IMR-90 (cell line): Measurements from ENCODE around the gene ACACB. TPM values are rescaled to one million over a fixed set of nuclear protein-coding genes. Genes with fewer than 3 reads are reported as not detected.

Experiments used
- ATAC-seq: fragments of 200-7000 bp; cut with Tn5 transposase; 2 replicates; pipeline ENCODE4 v1.9.1; 2020; ENCODE audit warnings: low read depth, mild to moderate bottlenecking, moderate library complexity
- BruUV-seq: library from RNA; stranded (reverse); fragments of 400-500 nt; replicated peaks from 2 replicates; lab custom pipeline; 2021; lab: Mats Ljungman, UMichigan
- CTCF ChIA-PET: fragments of 300-600 bp; formaldehyde crosslinking; extraction: SDS; loops from one replicate; lab custom pipeline; 2021; ENCODE audit warnings: antibody characterized with exemption; lab: Yijun Ruan, JAX
- POLR2A ChIA-PET: fragments of 300-600 bp; sonication (Branson Sonifier 250); formaldehyde crosslinking; loops from one replicate; lab custom pipeline; 2022; ENCODE audit warnings: antibody characterized with exemption; ENCODE audit not compliant: unreplicated experiment; lab: Charles Lee
- DNase-seq: peaks from one replicate; pipeline ENCODE4 v3.0.0; 2013
- H2AFZ ChIP-seq: replicated peaks from 2 replicates; pipeline ENCODE3; 2013; ENCODE audit warnings: low read length, mild to moderate bottlenecking; ENCODE audit not compliant: poor library complexity
- H2AK5ac ChIP-seq: 2 replicates; pipeline ENCODE4 v1.6.1; 2013; ENCODE audit warnings: low read depth, low read length, inconsistent platforms
- H2AK9ac ChIP-seq: replicated peaks from 2 replicates; pipeline ENCODE3; 2013; ENCODE audit warnings: mild to moderate bottlenecking, low read depth, low read length, moderate library complexity; ENCODE audit not compliant: poor library complexity
- H2BK120ac ChIP-seq: 2 replicates; pipeline ENCODE4 v1.6.1; 2013; ENCODE audit warnings: low read depth, low read length, inconsistent platforms
- H2BK15ac ChIP-seq: 3 replicates; pipeline ENCODE4 v1.6.1; 2013; ENCODE audit warnings: low read depth, low read length, inconsistent platforms
- H2BK20ac ChIP-seq: 2 replicates; pipeline ENCODE4 v1.6.1; 2013; ENCODE audit warnings: low read depth, mild to moderate bottlenecking, inconsistent platforms, low read length, moderate library complexity
- H2BK5ac ChIP-seq: 2 replicates; pipeline ENCODE4 v1.6.1; 2013; ENCODE audit warnings: mild to moderate bottlenecking, low read depth, low read length, inconsistent platforms; ENCODE audit not compliant: poor library complexity, severe bottlenecking
- H3K14ac ChIP-seq: replicated peaks from 2 replicates; pipeline ENCODE4 v1.6.1; 2013; ENCODE audit warnings: low read depth, low read length, inconsistent platforms
- H3K18ac ChIP-seq: 2 replicates; pipeline ENCODE4 v1.6.1; 2013; ENCODE audit warnings: low read depth, low read length, control low read depth
- H3K23ac ChIP-seq: 2 replicates; pipeline ENCODE4 v1.6.1; 2013; ENCODE audit warnings: low read depth, low read length, inconsistent platforms
- H3K27ac ChIP-seq: 2 replicates; pipeline ENCODE4 v1.5.1; 2013; ENCODE audit warnings: mild to moderate bottlenecking, control low read depth, low read length; ENCODE audit not compliant: insufficient read depth
- H3K27me3 ChIP-seq: 2 replicates; pipeline ENCODE4 v1.6.1; 2013; ENCODE audit warnings: low read length; ENCODE audit not compliant: control insufficient read depth, insufficient read depth
- H3K36me3 ChIP-seq: 2 replicates; pipeline ENCODE4 v1.6.1; 2013; ENCODE audit warnings: low read length, mixed read lengths; ENCODE audit not compliant: control insufficient read depth, insufficient read depth
- H3K4ac ChIP-seq: 2 replicates; pipeline ENCODE4 v1.6.1; 2013; ENCODE audit warnings: low read depth, low read length, inconsistent platforms
- H3K4me1 ChIP-seq: 2 replicates; pipeline ENCODE4 v1.6.1; 2013; ENCODE audit warnings: low read length, mixed read lengths; ENCODE audit not compliant: control insufficient read depth, insufficient read depth
- H3K4me2 ChIP-seq: 2 replicates; pipeline ENCODE4 v1.6.1; 2013; ENCODE audit warnings: low read depth, mild to moderate bottlenecking, control low read depth, low read length, moderate library complexity
- H3K4me3 ChIP-seq: 2 replicates; pipeline ENCODE4 v1.5.1; 2013; ENCODE audit warnings: low read depth, mild to moderate bottlenecking, control low read depth, low read length, moderate library complexity; ENCODE audit not compliant: insufficient read depth
- H3K56ac ChIP-seq: 2 replicates; pipeline ENCODE4 v1.6.1; 2013; ENCODE audit warnings: low read length, inconsistent platforms; ENCODE audit not compliant: insufficient read depth; ENCODE audit errors: extremely low read depth
- H3K79me1 ChIP-seq, 2 experiments: 2 replicates each; pipeline ENCODE4 v1.6.1; 2013; ENCODE audit warnings: low read length in 2 of 2, inconsistent platforms in 1 of 2, low read depth in 1 of 2
- H3K9ac ChIP-seq: 2 replicates; pipeline ENCODE4 v1.6.1; 2013; ENCODE audit warnings: low read depth, low read length, control low read depth
- H3K9me1 ChIP-seq: 2 replicates; pipeline ENCODE4 v1.6.1; 2013; ENCODE audit warnings: low read length, inconsistent platforms; ENCODE audit not compliant: insufficient read depth
- H3K9me3 ChIP-seq: 2 replicates; pipeline ENCODE4 v1.6.1; 2013; ENCODE audit warnings: low read length; ENCODE audit not compliant: control insufficient read depth, insufficient read depth
- H4K20me1 ChIP-seq: 2 replicates; pipeline ENCODE4 v1.6.1; 2013; ENCODE audit warnings: low read length, inconsistent platforms; ENCODE audit not compliant: insufficient read depth
- H4K5ac ChIP-seq: 2 replicates; pipeline ENCODE4 v1.6.1; 2013; ENCODE audit warnings: mild to moderate bottlenecking, low read depth, low read length, control low read depth
- H4K8ac ChIP-seq, 2 experiments: 2 replicates each; pipeline ENCODE4 v1.6.1; 2013; ENCODE audit warnings: low read depth in 2 of 2, low read length in 2 of 2, control low read depth in 1 of 2, inconsistent platforms in 1 of 2
- H4K91ac ChIP-seq: 2 replicates; pipeline ENCODE4 v1.6.1; 2013; ENCODE audit warnings: low read depth, low read length, inconsistent platforms; ENCODE audit not compliant: insufficient read depth
- BHLHE40 ChIP-seq: fragments of 150-350 bp; IDR thresholded peaks from 2 replicates; pipeline ENCODE4 v1.6.1; 2016; ENCODE audit warnings: mild to moderate bottlenecking, low read depth, low read length
- CHD1 ChIP-seq: IDR thresholded peaks from 2 replicates; pipeline ENCODE4 v1.6.1; 2012; ENCODE audit warnings: low read depth, low read length, improper control_type of control experiment
- CTCF ChIP-seq: conservative IDR thresholded peaks from 2 replicates; pipeline ENCODE4 v1.5.1; 2012; ENCODE audit warnings: mild to moderate bottlenecking, low read depth, low read length, improper control_type of control experiment
- ELK1 ChIP-seq: fragments of 150-350 bp; IDR thresholded peaks from 2 replicates; pipeline ENCODE4 v1.6.1; 2016; ENCODE audit warnings: low read depth, mild to moderate bottlenecking, low read length, moderate library complexity, borderline replicate concordance
- FOS ChIP-seq: fragments of 150-350 bp; IDR thresholded peaks from 2 replicates; pipeline ENCODE4 v1.6.1; 2016; ENCODE audit warnings: low read depth, low read length
- MAZ ChIP-seq: IDR thresholded peaks from 2 replicates; pipeline ENCODE4 v1.6.1; 2012; ENCODE audit warnings: low read depth, mild to moderate bottlenecking, low read length, improper control_type of control experiment, moderate library complexity, borderline replicate concordance
- RCOR1 ChIP-seq: IDR thresholded peaks from 2 replicates; pipeline ENCODE4 v1.6.1; 2012; ENCODE audit warnings: mild to moderate bottlenecking, low read length, improper control_type of control experiment; ENCODE audit not compliant: insufficient replicate concordance
- RFX5 ChIP-seq: IDR thresholded peaks from 2 replicates; pipeline ENCODE4 v1.8.0; 2012; ENCODE audit warnings: low read depth, mild to moderate bottlenecking, low read length, moderate library complexity
- SMC3 ChIP-seq: fragments of 150-350 bp; IDR thresholded peaks from 2 replicates; pipeline ENCODE4 v1.6.1; 2016; ENCODE audit warnings: low read depth, mild to moderate bottlenecking, antibody characterized with exemption, low read length, moderate library complexity
- WGBS, 2 experiments: methylation state at CpG; one replicate each; pipeline versions ENCODE4 v1.1.5 to v1.1.7; 2013; ENCODE audit warnings: missing lambda C conversion rate in 2 of 2; ENCODE audit not compliant: insufficient read length in 1 of 2; ENCODE audit errors: extremely low coverage in 2 of 2; 5-methylcytosine and 5-hydroxymethylcytosine counted together
- dilution Hi-C: fragments of 300-500 bp; cut with HindIII; formaldehyde crosslinking; loops from one replicate; pipeline ENCODE4 v1.14.3; 2018; ENCODE audit warnings: low sequenced_read_pairs; ENCODE audit not compliant: unreplicated experiment
- in situ Hi-C: fragments of 300-500 bp; cut with MboI; formaldehyde crosslinking; loops from 3 replicates; pipeline ENCODE4 v1.14.3; 2019; ENCODE audit warnings: low sequenced_read_pairs, inconsistent platforms, mixed read lengths
- intact Hi-C: fragments of 100-400 bp; cut with micrococcal nuclease; formaldehyde crosslinking; loops from 2 replicates; pipeline ENCODE4 v1.10.0; 2022
- polyA plus RNA-seq, 3 experiments: library from polyadenylated mRNA; depleted of rRNA; stranded (reverse); fragments of >200 nt; gene quantifications; 2 replicates each; pipeline ENCODE4 v1.2.3, GENCODE V29; 2012; ENCODE audit warnings: low replicate concordance in 1 of 3
- total RNA-seq: library from RNA; depleted of rRNA; stranded (reverse); fragments of >200 nt; gene quantifications from 2 replicates; pipeline ENCODE4 v1.2.3, GENCODE V29; 2012

The ACACB gene
- total and polyA plus RNA-seq, 2 of the 4 experiments (the other 2 are of a cell fraction): 2.0 to 2.1 TPM

DNA sequence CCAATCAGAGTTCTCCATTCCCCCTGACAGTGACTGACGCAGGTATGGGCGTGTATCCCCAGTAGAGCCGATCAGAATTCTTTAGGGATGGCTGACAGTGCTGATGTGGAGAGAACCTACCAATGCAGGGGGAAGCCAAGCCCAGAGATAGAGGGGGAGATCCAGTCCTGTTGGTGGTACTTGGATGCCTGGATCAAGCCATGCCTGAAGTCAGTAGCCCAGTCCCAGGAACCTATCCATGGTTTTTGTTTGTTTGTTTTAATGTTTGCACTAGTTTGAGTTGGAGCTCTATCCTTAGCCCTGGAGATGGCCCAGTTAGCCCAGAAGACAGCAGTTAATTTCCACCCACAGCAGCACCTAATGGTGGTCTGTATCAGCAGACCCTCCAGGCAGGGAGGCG lies 152.5 kb downstream of the ACACB start:
- H3K23ac ChIP-seq: no peak overlapping the region
- H3K27ac ChIP-seq: no peak overlapping the region
- in situ Hi-C loops (no loop called here), dilution Hi-C loops (no loop called here), intact Hi-C loops (no loop called here)
- no peak for TF ChIP-seq RFX5
- TF ChIP-seq RCOR1: no peak
- no peak for TF ChIP-seq BHLHE40
- TF ChIP-seq SMC3: no peak
- no peak for TF ChIP-seq MAZ
- no peak for TF ChIP-seq CTCF
- TF ChIP-seq FOS: no peak
- TF ChIP-seq ELK1: no peak
- TF ChIP-seq CHD1: no peak
- H3K4ac ChIP-seq: no peak overlapping the region
- no peak overlapping the region for H4K91ac ChIP-seq
- H4K8ac ChIP-seq: no peak overlapping the region
- ChIA-PET CTCF (no interaction called here), POLR2A (no interaction called here)
- no peak overlapping the region for H2AFZ ChIP-seq
- H3K56ac ChIP-seq: no peak overlapping the region
- no peak overlapping the region for H2BK5ac ChIP-seq
- H3K14ac ChIP-seq: no peak overlapping the region
- H2BK120ac ChIP-seq: no peak overlapping the region
- no peak overlapping the region for H2AK5ac ChIP-seq
- H3K4me3 ChIP-seq: no peak overlapping the region
- peaks cover 3% of the 10 kb centered on the region; the same call in 1 of the 2 replicates for H3K36me3 ChIP-seq
- no peaks in the 10 kb centered on the region for H4K20me1 ChIP-seq
- H2BK20ac ChIP-seq: no peak overlapping the region
- peaks cover 8% of the 10 kb centered on the region; the same call in 1 of the 2 replicates for H3K27me3 ChIP-seq
- H2AK9ac ChIP-seq: no peak overlapping the region
- no peak overlapping the region for H4K5ac ChIP-seq
- no peaks in the 10 kb centered on the region for H3K4me1 ChIP-seq
- no peak overlapping the region for H3K4me2 ChIP-seq
- no peaks in the 10 kb centered on the region for H3K79me1 ChIP-seq
- 20% methylated on average over 1 of the region's 4 CpGs; no CpG with 5 or more reads in 1 of the 2 experiments for WGBS, 2 experiments
- BruUV-seq: no TSS peak
- no peak overlapping the region for H3K9ac ChIP-seq
- DNase-seq (no peak), ATAC-seq (no peak)
- no peaks in the 10 kb centered on the region for H3K9me3 ChIP-seq
- H2BK15ac ChIP-seq: no peak overlapping the region
- no peak overlapping the region for H3K18ac ChIP-seq
- H3K9me1 ChIP-seq: no peaks in the 10 kb centered on the region
